WERI-Rb-1 (cell line): ENCODE data around the gene MTCL1.

Experiments
- DNase-seq: peaks from one replicate; pipeline ENCODE4 v3.0.0-alpha.2; 2020
- H3K27ac ChIP-seq: fragments of 250-450 bp; sonication (Bioruptor Pico); 2 replicates; pipeline ENCODE4 v1.5.1; 2020; ENCODE audit warnings: mild to moderate bottlenecking, moderate library complexity
- H3K27me3 ChIP-seq: fragments of 250-450 bp; sonication (Bioruptor Pico); 2 replicates; pipeline ENCODE4 v1.5.1; 2021; ENCODE audit warnings: mild to moderate bottlenecking, low read depth, moderate library complexity; ENCODE audit not compliant: insufficient read depth, severe bottlenecking
- H3K36me3 ChIP-seq: fragments of 250-450 bp; sonication (Bioruptor Pico); 2 replicates; pipeline ENCODE4 v1.5.1; 2020; ENCODE audit warnings: mild to moderate bottlenecking, moderate library complexity
- H3K4me3 ChIP-seq: 2 replicates; pipeline ENCODE4 v1.5.1; 2011; ENCODE audit warnings: low read depth, mild to moderate bottlenecking, control low read depth, low read length
- H3K9me3 ChIP-seq: fragments of 250-450 bp; sonication (Bioruptor Pico); 2 replicates; pipeline ENCODE4 v1.5.1; 2021; ENCODE audit warnings: mild to moderate bottlenecking, moderate library complexity; ENCODE audit not compliant: severe bottlenecking
- CTCF ChIP-seq: IDR thresholded peaks from 2 replicates; pipeline ENCODE4 v1.5.1; 2011; ENCODE audit warnings: low read depth, mild to moderate bottlenecking, control low read depth, inconsistent platforms, low read length

MTCL1 gene

GRCh38 chr18:8751692-8752091, 46.3 kb downstream of the MTCL1 start:
- TF ChIP-seq CTCF = no peak
- H3K4me3 ChIP-seq = no peak overlapping the region
- no peak for DNase-seq
- H3K36me3 ChIP-seq = peaks cover 4% of the 10 kb centered on the region; the same call in 1 of the 2 replicates
- no peaks in the 10 kb centered on the region for H3K9me3 ChIP-seq
- H3K27me3 ChIP-seq = no peaks in the 10 kb centered on the region
- H3K27ac ChIP-seq = no peak overlapping the region

- no peaks in the 10 kb centered on the region for H3K27me3 ChIP-seq
These were observed 47.0 kb downstream of the MTCL1 start for GRCh38 chr18:8752329-8752728.

GRCh38 chr18:8754995-8755960, 49.9 kb downstream of the MTCL1 start:
- Histone ChIP-seq H3K9me3 (no peaks in the 10 kb centered on the region), H3K36me3 (no peaks in the 10 kb centered on the region; the same call in 1 of the 2 replicates), H3K4me3 (no peak overlapping the region), H3K27me3 (no peaks in the 10 kb centered on the region), H3K27ac (no peak overlapping the region)
- no peak for TF ChIP-seq CTCF
- DNase-seq = no peak

More at GRCh38 chr18:8752329-8752728, 47.0 kb downstream of the MTCL1 start:
- no peak for TF ChIP-seq CTCF
- Histone ChIP-seq H3K4me3 (no peak overlapping the region), H3K9me3 (no peaks in the 10 kb centered on the region), H3K36me3 (peaks cover 4% of the 10 kb centered on the region; the same call in 1 of the 2 replicates), H3K27ac (no peak overlapping the region)
- DNase-seq = no peak

GRCh38 chr18:8756571-8756970, 51.2 kb downstream of the MTCL1 start:
- H3K27ac ChIP-seq = no peak overlapping the region
- no peaks in the 10 kb centered on the region; the same call in 1 of the 2 replicates for H3K36me3 ChIP-seq
- no peaks in the 10 kb centered on the region for H3K9me3 ChIP-seq
- H3K4me3 ChIP-seq = no peak overlapping the region
- no peak for DNase-seq
- TF ChIP-seq CTCF = no peak
- no peaks in the 10 kb centered on the region for H3K27me3 ChIP-seq

GRCh38 chr18:8757396-8757997, 52.1 kb downstream of the MTCL1 start:
- Histone ChIP-seq H3K36me3 (no peaks in the 10 kb centered on the region; the same call in none of the 2 replicates), H3K4me3 (no peak overlapping the region)

More at GRCh38 chr18:8757396-8757997, 52.1 kb downstream of the MTCL1 start:
- no peaks in the 10 kb centered on the region for H3K9me3 ChIP-seq
- no peaks in the 10 kb centered on the region for H3K27me3 ChIP-seq
- no peak for DNase-seq
- H3K27ac ChIP-seq = no peak overlapping the region
- TF ChIP-seq CTCF = no peak
